C4-2B (cell line): ENCODE measurements around the gene CDH24.

Source experiments
- CTCF ChIP-seq: fragments of 450-650 bp; conservative IDR thresholded peaks from 2 replicates; pipeline ENCODE4 v1.5.1; 2017; ENCODE audit warnings: mild to moderate bottlenecking
- ZFX ChIP-seq: fragments of 450-650 bp; IDR thresholded peaks from 2 replicates; pipeline ENCODE4 v1.6.1; 2017

DNA sequence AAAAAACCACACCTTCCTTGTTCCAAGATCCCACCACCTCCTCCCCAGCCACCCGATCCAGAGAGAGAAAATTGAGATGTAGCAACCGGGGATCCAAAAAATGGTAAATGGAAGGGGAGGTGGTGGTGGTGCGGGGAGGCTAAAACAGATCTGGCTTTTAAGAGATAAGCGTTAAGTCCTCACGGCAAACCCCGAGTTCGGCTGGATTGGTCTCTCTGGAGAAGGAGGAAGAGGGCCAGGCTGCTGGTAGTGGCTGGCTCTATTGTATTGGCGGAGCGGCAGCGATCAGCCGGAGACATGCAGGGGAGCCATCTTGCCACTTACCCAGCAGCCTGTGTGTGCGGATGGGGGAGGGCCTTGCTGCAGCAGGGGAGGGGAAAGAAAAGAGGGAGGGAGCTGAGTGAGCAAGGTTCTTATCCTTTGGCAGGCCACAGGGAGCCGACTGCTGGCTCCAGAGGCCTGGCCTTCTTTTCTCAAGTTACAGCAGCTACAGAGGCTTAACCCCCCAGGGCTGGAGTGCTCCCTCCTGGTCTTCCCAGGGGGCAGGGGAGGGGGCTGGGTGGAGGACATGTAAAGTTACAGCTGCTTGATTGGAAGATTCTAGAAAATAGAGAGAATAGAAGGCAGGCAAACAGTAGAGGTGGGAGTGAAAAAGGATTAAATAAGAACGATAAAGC is 14.1 kb upstream of the CDH24 start:
- TF ChIP-seq CTCF (no peak), ZFX (no peak)
